HG03342 (cell line): ENCODE results near the gene MYOF.
"Not testable (repeated sequence)": the region's sequence is repeated elsewhere in the genome, so short reads cannot be mapped to it uniquely, and the experiment has no call there.

Experiments
- ATAC-seq: cut with Tn5 transposase; IDR thresholded peaks from one replicate; pipeline ENCODE4 v1.9.1; 2021; ENCODE audit warnings: mild to moderate bottlenecking, moderate library complexity; ENCODE audit not compliant: unreplicated experiment

The MYOF gene

GRCh38 chr10:93478873-93479272 is 3.3 kb downstream of the MYOF start:
- ATAC-seq: no peak

GRCh38 chr10:93476756-93477155 is 5.4 kb downstream of the MYOF start:
- no peak for ATAC-seq

- ATAC-seq: no peak
These were observed 6.3 kb downstream of the MYOF start for GRCh38 chr10:93475871-93476270.

- no peak for ATAC-seq
These were observed 6.9 kb downstream of the MYOF start for GRCh38 chr10:93475227-93475626.

GRCh38 chr10:93473804-93474472 is 8.2 kb downstream of the MYOF start:
- no peak for ATAC-seq

- ATAC-seq: no peak
These were observed 9.0 kb downstream of the MYOF start for GRCh38 chr10:93473161-93473560.

GRCh38 chr10:93471110-93471651 is 11.0 kb downstream of the MYOF start:
- no peak for ATAC-seq

GRCh38 chr10:93469454-93469853 is 12.7 kb downstream of the MYOF start:
- no peak for ATAC-seq

- ATAC-seq: no peak
These were observed 13.5 kb downstream of the MYOF start for GRCh38 chr10:93468461-93469213.

GRCh38 chr10:93467635-93468034 is 14.5 kb downstream of the MYOF start:
- ATAC-seq: not testable (repeated sequence)

- no peak for ATAC-seq
These were observed 16.1 kb downstream of the MYOF start for GRCh38 chr10:93465806-93466675.

GRCh38 chr10:93464776-93465388 is 17.3 kb downstream of the MYOF start:
- ATAC-seq: no peak

GRCh38 chr10:93463723-93464476 is 18.2 kb downstream of the MYOF start:
- no peak for ATAC-seq

- no peak for ATAC-seq
These were observed 19.3 kb downstream of the MYOF start for GRCh38 chr10:93462881-93463280.

GRCh38 chr10:93462371-93462770 is 19.8 kb downstream of the MYOF start:
- ATAC-seq: no peak

GRCh38 chr10:93461807-93462178 is 20.3 kb downstream of the MYOF start:
- ATAC-seq: no peak

GRCh38 chr10:93461109-93461806 is 20.9 kb downstream of the MYOF start:
- no peak for ATAC-seq

GRCh38 chr10:93459466-93459865 is 22.7 kb downstream of the MYOF start:
- no peak for ATAC-seq

GRCh38 chr10:93458821-93459257 is 23.3 kb downstream of the MYOF start:
- no peak for ATAC-seq
